ENCODE data around the gene OR2F1.

The OR2F1 gene

DNA sequence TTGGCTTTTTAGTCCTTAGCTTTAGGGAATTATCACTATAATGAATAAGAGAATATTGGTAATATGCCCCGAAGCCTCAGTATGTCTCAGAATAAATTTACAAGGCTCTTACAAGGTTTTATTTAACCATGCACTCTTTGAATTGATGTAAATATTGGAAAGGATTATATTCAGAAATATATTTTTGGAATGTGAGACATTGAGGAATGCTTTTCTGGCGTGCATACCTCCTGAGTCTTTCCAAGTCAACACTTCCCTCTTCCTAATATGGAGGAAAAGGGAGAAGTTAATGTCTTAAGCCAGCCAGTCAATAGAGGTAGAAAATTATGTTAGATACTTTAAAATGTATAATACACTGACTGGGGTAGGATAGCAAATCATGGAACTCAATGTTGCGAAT lies 1.2 kb upstream of the OR2F1 start:
- in situ Hi-C loops (cut with MboI; ENCODE audit: low pct_unique_long_range_greater_than_20kb, low sequenced_read_pairs, unreplicated experiment), result no loop called here
- no peak for DNase-seq (ENCODE audit: low spot score)
- TF ChIP-seq, protein P1, sequence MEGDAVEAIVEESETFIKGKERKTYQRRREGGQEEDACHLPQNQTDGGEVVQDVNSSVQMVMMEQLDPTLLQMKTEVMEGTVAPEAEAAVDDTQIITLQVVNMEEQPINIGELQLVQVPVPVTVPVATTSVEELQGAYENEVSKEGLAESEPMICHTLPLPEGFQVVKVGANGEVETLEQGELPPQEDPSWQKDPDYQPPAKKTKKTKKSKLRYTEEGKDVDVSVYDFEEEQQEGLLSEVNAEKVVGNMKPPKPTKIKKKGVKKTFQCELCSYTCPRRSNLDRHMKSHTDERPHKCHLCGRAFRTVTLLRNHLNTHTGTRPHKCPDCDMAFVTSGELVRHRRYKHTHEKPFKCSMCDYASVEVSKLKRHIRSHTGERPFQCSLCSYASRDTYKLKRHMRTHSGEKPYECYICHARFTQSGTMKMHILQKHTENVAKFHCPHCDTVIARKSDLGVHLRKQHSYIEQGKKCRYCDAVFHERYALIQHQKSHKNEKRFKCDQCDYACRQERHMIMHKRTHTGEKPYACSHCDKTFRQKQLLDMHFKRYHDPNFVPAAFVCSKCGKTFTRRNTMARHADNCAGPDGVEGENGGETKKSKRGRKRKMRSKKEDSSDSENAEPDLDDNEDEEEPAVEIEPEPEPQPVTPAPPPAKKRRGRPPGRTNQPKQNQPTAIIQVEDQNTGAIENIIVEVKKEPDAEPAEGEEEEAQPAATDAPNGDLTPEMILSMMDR (IDR thresholded peaks at IDR 0.05; ENCODE audit: extremely low read depth, insufficient read depth, missing control alignments), result no peak

DNA sequence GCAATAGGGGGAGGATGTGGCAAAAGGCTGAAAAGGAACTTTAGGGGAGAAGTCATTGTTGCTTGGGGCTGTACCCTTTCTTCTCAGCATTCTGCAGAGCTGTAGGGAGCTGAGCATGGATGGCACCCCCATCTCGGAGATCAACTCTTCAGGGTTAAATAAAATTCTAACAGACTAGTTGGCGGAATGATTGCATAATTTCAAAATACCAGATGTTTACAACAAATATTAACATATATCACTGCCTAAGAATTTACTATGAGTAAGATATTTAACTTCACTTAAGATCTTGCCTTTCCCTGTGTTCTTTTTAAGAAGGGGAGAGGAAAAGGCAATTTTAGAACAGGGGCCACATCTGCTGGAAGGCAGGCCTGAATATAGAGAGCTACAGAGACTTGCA lies 509 bp upstream of the OR2F1 start:
- in situ Hi-C loops (cut with MboI; ENCODE audit: low pct_unique_long_range_greater_than_20kb, low sequenced_read_pairs, unreplicated experiment), result no loop called here
- DNase-seq (ENCODE audit: low spot score), result no peak
- TF ChIP-seq, protein P1 (IDR thresholded peaks at IDR 0.05; ENCODE audit: extremely low read depth, insufficient read depth, missing control alignments), result no peak

DNA sequence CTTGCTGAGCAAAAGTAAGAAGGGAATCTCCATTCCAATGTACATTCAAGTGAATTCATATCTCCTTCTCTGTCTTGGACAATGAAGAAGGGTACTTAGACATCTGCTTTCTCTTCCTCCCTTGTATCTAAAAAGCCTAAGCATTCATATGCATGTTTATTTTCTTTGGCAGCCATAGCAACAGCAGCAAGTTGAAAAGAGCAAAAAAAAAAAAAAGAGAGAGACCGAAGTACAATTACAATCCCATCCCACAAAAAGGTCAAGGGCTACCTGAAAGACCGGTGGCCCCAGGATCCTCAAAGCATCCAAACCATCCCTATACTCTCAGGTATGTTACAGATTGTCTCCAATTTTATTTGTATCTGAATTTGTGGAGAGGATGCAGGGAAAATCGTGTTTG lies 4.1 kb downstream of the OR2F1 start:
- no peak for DNase-seq (ENCODE audit: low spot score)
- in situ Hi-C loops (cut with MboI; ENCODE audit: low pct_unique_long_range_greater_than_20kb, low sequenced_read_pairs, unreplicated experiment), result no loop called here
- TF ChIP-seq, protein P1 (IDR thresholded peaks at IDR 0.05; ENCODE audit: extremely low read depth, insufficient read depth, missing control alignments), result no peak

- no peak for DNase-seq (ENCODE audit: low spot score)
- TF ChIP-seq, protein P1 (IDR thresholded peaks at IDR 0.05; ENCODE audit: extremely low read depth, insufficient read depth, missing control alignments), result no peak
- in situ Hi-C loops (cut with MboI; ENCODE audit: low pct_unique_long_range_greater_than_20kb, low sequenced_read_pairs, unreplicated experiment), result no loop called here
These were observed 6.4 kb downstream of the OR2F1 start for GRCh38 chr7:143960813-143961610.

DNA sequence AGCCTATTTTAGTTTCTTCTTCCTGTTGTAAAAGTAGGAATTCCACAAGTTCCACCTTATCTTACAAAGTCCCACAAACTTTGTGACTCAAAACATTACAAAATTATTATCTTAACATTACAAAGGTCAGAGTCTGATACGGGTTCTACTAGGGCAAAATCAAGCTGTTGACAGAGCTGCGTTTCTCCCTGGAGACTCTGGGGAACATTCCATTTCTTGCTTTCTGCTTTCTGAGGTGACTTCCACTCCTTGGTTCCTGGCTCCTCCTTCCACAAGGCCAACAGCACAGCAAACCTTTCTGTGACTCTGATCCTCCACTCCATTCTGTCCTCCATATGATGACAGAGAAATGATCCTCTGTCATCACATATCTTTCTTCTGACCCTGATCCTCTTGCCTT lies 10.6 kb downstream of the OR2F1 start:
- in situ Hi-C loops (cut with MboI; ENCODE audit: low pct_unique_long_range_greater_than_20kb, low sequenced_read_pairs, unreplicated experiment), result no loop called here
- TF ChIP-seq, protein P1 (IDR thresholded peaks at IDR 0.05; ENCODE audit: extremely low read depth, insufficient read depth, missing control alignments), result no peak
- no peak for DNase-seq (ENCODE audit: low spot score)

GRCh38 chr7:143967398-143967797 lies 12.8 kb downstream of the OR2F1 start:
- TF ChIP-seq, protein P1 (IDR thresholded peaks at IDR 0.05; ENCODE audit: extremely low read depth, insufficient read depth, missing control alignments), result no peak
- no peak for DNase-seq (ENCODE audit: low spot score)
- in situ Hi-C loops (cut with MboI; ENCODE audit: low pct_unique_long_range_greater_than_20kb, low sequenced_read_pairs, unreplicated experiment), result no loop called here
